ENCODE measurements around the gene NACC1. TPM values are rescaled to one million over a fixed set of nuclear protein-coding genes. Genes with fewer than 3 reads are reported as not detected.

NACC1 gene
- total RNA-seq, 3 donors from 2014 or later, result 42.2 to 58.9 (median 54.1) TPM

GRCh38 chr19:13133241-13133870 is 15.3 kb downstream of the NACC1 start:
- ATAC-seq, result no peak
- H3K4me3 ChIP-seq, result no peak overlapping the region
- no peaks in the 10 kb centered on the region for H3K9me3 ChIP-seq
- DNase-seq, result no peak
- H3K36me3 ChIP-seq (ENCODE audit: low read depth), result no peaks in the 10 kb centered on the region
- no peaks in the 10 kb centered on the region for H3K4me1 ChIP-seq (ENCODE audit: low read depth)
- no peak for TF ChIP-seq CTCF (IDR thresholded peaks at IDR 0.05)
- intact Hi-C loops (cut with DNase I, micrococcal nuclease), result no loop called here

- ATAC-seq (no peak), DNase-seq (no peak)
- no peak for TF ChIP-seq CTCF (IDR thresholded peaks at IDR 0.05)
- no peaks in the 10 kb centered on the region for H3K36me3 ChIP-seq (ENCODE audit: low read depth)
- intact Hi-C loops (cut with DNase I, micrococcal nuclease), result no loop called here
- H3K4me3 ChIP-seq, result no peak overlapping the region
- H3K9me3 ChIP-seq, result no peaks in the 10 kb centered on the region
- no peaks in the 10 kb centered on the region for H3K4me1 ChIP-seq (ENCODE audit: low read depth)
These were observed 16.6 kb downstream of the NACC1 start for GRCh38 chr19:13134626-13135025.

- Histone ChIP-seq H3K4me1 (ENCODE audit: low read depth) (no peaks in the 10 kb centered on the region), H3K36me3 (ENCODE audit: low read depth) (no peaks in the 10 kb centered on the region), H3K4me3 (no peak overlapping the region), H3K9me3 (no peaks in the 10 kb centered on the region)
- TF ChIP-seq CTCF (IDR thresholded peaks at IDR 0.05), result no peak
- intact Hi-C loops (cut with DNase I, micrococcal nuclease), result no loop called here
- no peak for DNase-seq
- no peak for ATAC-seq
These were observed 17.3 kb downstream of the NACC1 start for GRCh38 chr19:13135068-13136062.

GRCh38 chr19:13137290-13137794 is 19.3 kb downstream of the NACC1 start:
- Histone ChIP-seq H3K4me3 (no peak overlapping the region), H3K36me3 (ENCODE audit: low read depth) (no peaks in the 10 kb centered on the region)
- ATAC-seq, result no peak

More at GRCh38 chr19:13137290-13137794, 19.3 kb downstream of the NACC1 start:
- no peak for TF ChIP-seq CTCF (IDR thresholded peaks at IDR 0.05)
- H3K9me3 ChIP-seq, result no peaks in the 10 kb centered on the region
- peaks cover 5% of the 10 kb centered on the region for H3K4me1 ChIP-seq (ENCODE audit: low read depth)
- intact Hi-C loops (cut with DNase I, micrococcal nuclease), result no loop called here
- DNase-seq, result no peak
